H9 (cell line): ENCODE measurements around the gene PITPNM3. TPM values are rescaled to one million over a fixed set of nuclear protein-coding genes. Genes with fewer than 3 reads are reported as not detected.
A peak's percentile ranks its signal among the peaks of the same experiment; 100 is the strongest.

Experiments used
- DNase-seq: peaks from one replicate; pipeline ENCODE4 v3.0.0-alpha.2; 2017
- H2AFZ ChIP-seq: one replicate; pipeline ENCODE4 v1.6.1; 2013; ENCODE audit warnings: mild to moderate bottlenecking, low read length, control low read depth, moderate library complexity
- H2AK5ac ChIP-seq: 2 replicates; pipeline ENCODE4 v1.6.1; 2013; ENCODE audit warnings: low read length, control low read depth, mixed read lengths; ENCODE audit not compliant: insufficient read length
- H2BK120ac ChIP-seq: one replicate; pipeline ENCODE4 v1.6.1; 2013; ENCODE audit warnings: low read depth, mild to moderate bottlenecking, low read length, control low read depth, inconsistent platforms; ENCODE audit not compliant: poor library complexity, severe bottlenecking
- H2BK12ac ChIP-seq: 2 replicates; pipeline ENCODE4 v1.6.1; 2013; ENCODE audit warnings: low read length, control low read depth, mixed read lengths, low read depth; ENCODE audit not compliant: insufficient read length
- H2BK15ac ChIP-seq: 2 replicates; pipeline ENCODE4 v1.6.1; 2013; ENCODE audit warnings: low read depth, low read length, control low read depth
- H2BK20ac ChIP-seq: one replicate; pipeline ENCODE4 v1.6.1; 2013; ENCODE audit warnings: low read depth, mild to moderate bottlenecking, low read length, control low read depth, inconsistent platforms; ENCODE audit not compliant: poor library complexity, severe bottlenecking
- H2BK5ac ChIP-seq: 2 replicates; pipeline ENCODE4 v1.6.1; 2013; ENCODE audit warnings: low read length, control low read depth, mixed read lengths; ENCODE audit not compliant: insufficient read length
- H3K14ac ChIP-seq: 2 replicates; pipeline ENCODE4 v1.6.1; 2013; ENCODE audit warnings: low read length, control low read depth; ENCODE audit not compliant: insufficient read depth
- H3K18ac ChIP-seq: 2 replicates; pipeline ENCODE4 v1.6.1; 2013; ENCODE audit warnings: low read depth, mild to moderate bottlenecking, mixed read lengths, low read length, control low read depth; ENCODE audit not compliant: insufficient read length
- H3K23ac ChIP-seq: 2 replicates; pipeline ENCODE4 v1.6.1; 2013; ENCODE audit warnings: low read length, control low read depth, mixed read lengths, low read depth; ENCODE audit not compliant: insufficient read length
- H3K23me2 ChIP-seq: 2 replicates; pipeline ENCODE4 v1.6.1; 2013; ENCODE audit warnings: low read depth, mild to moderate bottlenecking, mixed read lengths, low read length, control low read depth; ENCODE audit not compliant: insufficient read length, poor library complexity, severe bottlenecking
- H3K27ac ChIP-seq: 2 replicates; pipeline ENCODE4 v1.5.1; 2013; ENCODE audit warnings: low read length, control low read depth, mixed read lengths, low read depth; ENCODE audit not compliant: insufficient read length
- H3K27me3 ChIP-seq: 2 replicates; pipeline ENCODE4 v1.6.1; 2013; ENCODE audit warnings: low read length, control low read depth, inconsistent platforms; ENCODE audit not compliant: insufficient read depth
- H3K4ac ChIP-seq: 2 replicates; pipeline ENCODE4 v1.6.1; 2013; ENCODE audit warnings: low read depth, mild to moderate bottlenecking, control low read depth, inconsistent platforms, low read length, moderate library complexity
- H3K4me1 ChIP-seq: 2 replicates; pipeline ENCODE4 v1.6.1; 2013; ENCODE audit warnings: low read length, control low read depth, inconsistent platforms; ENCODE audit not compliant: insufficient read depth
- H3K4me2 ChIP-seq: 2 replicates; pipeline ENCODE4 v1.6.1; 2013; ENCODE audit warnings: low read length, control low read depth, mixed read lengths; ENCODE audit not compliant: insufficient read length, insufficient read depth
- H3K56ac ChIP-seq: 2 replicates; pipeline ENCODE4 v1.6.1; 2013; ENCODE audit warnings: low read depth, mild to moderate bottlenecking, mixed read lengths, low read length, control low read depth; ENCODE audit not compliant: insufficient read length
- H3K79me1 ChIP-seq: 2 replicates; pipeline ENCODE4 v1.6.1; 2013; ENCODE audit warnings: low read depth, mild to moderate bottlenecking, moderate library complexity, low read length, control low read depth, inconsistent platforms; ENCODE audit not compliant: insufficient read depth, poor library complexity, severe bottlenecking
- H3K79me2 ChIP-seq: 2 replicates; pipeline ENCODE4 v1.6.1; 2013; ENCODE audit warnings: low read length, control low read depth, inconsistent platforms; ENCODE audit not compliant: insufficient read depth
- H3K9ac ChIP-seq: 2 replicates; pipeline ENCODE4 v1.6.1; 2013; ENCODE audit warnings: low read length, control low read depth, mixed read lengths; ENCODE audit not compliant: insufficient read length; ENCODE audit errors: extremely low read depth
- H3K9me3 ChIP-seq: one replicate; pipeline ENCODE4 v1.6.1; 2013; ENCODE audit warnings: low read depth, low read length, inconsistent platforms; ENCODE audit not compliant: control insufficient read depth
- H3T11ph ChIP-seq: one replicate; pipeline ENCODE4 v1.6.1; 2013; ENCODE audit warnings: mild to moderate bottlenecking, low read length, control low read depth, inconsistent platforms
- H4K20me1 ChIP-seq: one replicate; pipeline ENCODE4 v1.6.1; 2013; ENCODE audit not compliant: control insufficient read depth, insufficient read length, insufficient read depth
- H4K5ac ChIP-seq: 2 replicates; pipeline ENCODE4 v1.6.1; 2013; ENCODE audit warnings: low read depth, mild to moderate bottlenecking, mixed read lengths, low read length, control low read depth; ENCODE audit not compliant: insufficient read length
- H4K8ac ChIP-seq: replicated peaks from 2 replicates; pipeline ENCODE4 v1.6.1; 2013; ENCODE audit warnings: low read length, control low read depth, mixed read lengths, low read depth; ENCODE audit not compliant: insufficient read length
- H4K91ac ChIP-seq: 2 replicates; pipeline ENCODE4 v1.6.1; 2013; ENCODE audit warnings: low read depth, mild to moderate bottlenecking, moderate library complexity, mixed read lengths, low read length, control low read depth; ENCODE audit not compliant: insufficient read length
- H3K27ac Mint-ChIP-seq, 3 experiments: 2 replicates in 2 of 3; 3 replicates in 1 of 3; pipeline ENCODE4 v1.8.0; 2020 to 2021; ENCODE audit warnings: mixed read lengths in 3 of 3, mild to moderate bottlenecking in 1 of 3, moderate library complexity in 1 of 3
- H3K27me3 Mint-ChIP-seq: 2 replicates; pipeline ENCODE4 v1.8.0; 2021; ENCODE audit warnings: low read depth, mild to moderate bottlenecking, moderate library complexity, mixed read lengths
- H3K36me3 Mint-ChIP-seq, 3 experiments: 2 replicates in 2 of 3; 3 replicates in 1 of 3; pipeline ENCODE4 v1.8.0; 2020 to 2021; ENCODE audit warnings: low read depth in 3 of 3, mixed read lengths in 3 of 3; ENCODE audit not compliant: insufficient read depth in 1 of 3
- H3K4me1 Mint-ChIP-seq, 2 experiments: 2 replicates each; pipeline ENCODE4 v1.8.0; 2020; ENCODE audit warnings: mixed read lengths in 2 of 2
- H3K4me3 Mint-ChIP-seq, 2 experiments: 2 replicates in 1 of 2; 3 replicates in 1 of 2; pipeline ENCODE4 v1.8.0; 2020 to 2021; ENCODE audit warnings: mild to moderate bottlenecking in 2 of 2, mixed read lengths in 2 of 2, moderate library complexity in 1 of 2
- H3K9me3 Mint-ChIP-seq, 2 experiments: 2 replicates in 1 of 2; 3 replicates in 1 of 2; pipeline ENCODE4 v1.8.0; 2020; ENCODE audit warnings: mild to moderate bottlenecking in 2 of 2, mixed read lengths in 2 of 2, moderate library complexity in 1 of 2
- CTCF ChIP-seq: fragments of 200-600 bp; sonication (generic); conservative IDR thresholded peaks from 3 replicates; pipeline ENCODE4 v1.8.0; 2021; ENCODE audit warnings: antibody characterized with exemption, mild to moderate bottlenecking
- WGBS: extraction: QIAGEN DNeasy Blood & Tissue Kit; methylation state at CpG from one replicate; pipeline ENCODE4 v1.1.7; 2013; ENCODE audit warnings: missing lambda C conversion rate, low lambda C conversion rate, mixed read lengths; ENCODE audit not compliant: insufficient read length; ENCODE audit errors: extremely low coverage; 5-methylcytosine and 5-hydroxymethylcytosine counted together
- total RNA-seq: library from RNA; stranded (reverse); gene quantifications from 2 replicates; pipeline ENCODE4 v1.2.1, GENCODE V29; 2021

PITPNM3 gene
- total RNA-seq, 1 experiment from 2014 or later = 3.4 TPM

GRCh38 chr17:6524520-6524919, 31.8 kb downstream of the PITPNM3 start:
- H3K23ac ChIP-seq = no peak overlapping the region
- H2BK5ac ChIP-seq = no peak overlapping the region
- no peaks in the 10 kb centered on the region for H3K27me3 ChIP-seq
- no peak overlapping the region for H2AFZ ChIP-seq
- no peaks in the 10 kb centered on the region for H3K9me3 ChIP-seq
- H4K20me1 ChIP-seq = peaks cover 2% of the 10 kb centered on the region
- no peak overlapping the region for H2BK120ac ChIP-seq
- no peak overlapping the region for H2BK15ac ChIP-seq
- H3K4me1 Mint-ChIP-seq = peaks cover 11 to 18% of the 10 kb centered on the region in 2 experiments
- H4K91ac ChIP-seq = no peak overlapping the region
- no peaks in the 10 kb centered on the region for H3K23me2 ChIP-seq
- no peak for TF ChIP-seq CTCF
- H3T11ph ChIP-seq = no peak overlapping the region
- no peak overlapping the region for H3K9ac ChIP-seq
- no CpG with 5 or more reads among the region's 4 CpGs for WGBS
- H4K8ac ChIP-seq = no peak overlapping the region
- H4K5ac ChIP-seq = no peak overlapping the region
- H3K4ac ChIP-seq = no peak overlapping the region
- no peaks in the 10 kb centered on the region for H3K79me2 ChIP-seq
- H3K4me1 ChIP-seq = 0 out of 2 replicates have a peak, but pooled peaks cover 2% of the 10 kb centered on the region
- no peak overlapping the region for H3K14ac ChIP-seq
- no peaks in the 10 kb centered on the region for H3K79me1 ChIP-seq
- H3K9me3 Mint-ChIP-seq = peaks cover 0 to 4% of the 10 kb centered on the region in 2 experiments; a peak in 2 of 5 replicates
- no peak overlapping the region for H3K4me2 ChIP-seq
- no peak overlapping the region for H3K56ac ChIP-seq
- no peak overlapping the region for H2BK20ac ChIP-seq
- no peaks in the 10 kb centered on the region; the same call in 1 of the 2 replicates for H3K27me3 Mint-ChIP-seq
- H3K27ac Mint-ChIP-seq = no peak overlapping the region
- peaks cover 0 to 6% (median 3%) of the 10 kb centered on the region in 3 experiments; a peak in 5 of 7 replicates for H3K36me3 Mint-ChIP-seq
- H3K4me3 Mint-ChIP-seq = no peak overlapping the region
- H2BK12ac ChIP-seq = no peak overlapping the region
- DNase-seq = peak; percentile 10
- H3K27ac ChIP-seq = no peak overlapping the region
- no peak overlapping the region for H3K18ac ChIP-seq
- no peak overlapping the region for H2AK5ac ChIP-seq
